ENCODE results near the gene EPB41L4B.

EPB41L4B gene

GRCh38 chr9:109143881-109144562 is 176.8 kb downstream of the EPB41L4B start:
- no peak for TF ChIP-seq CTCF (IDR thresholded peaks at IDR 0.05)
- no peak for DNase-seq (ENCODE audit: low spot score)
- H3K27ac ChIP-seq, result no peak overlapping the region

GRCh38 chr9:109141375-109141774 is 179.5 kb downstream of the EPB41L4B start:
- no peak for TF ChIP-seq CTCF (IDR thresholded peaks at IDR 0.05)
- no peak for DNase-seq (ENCODE audit: low spot score)

More at GRCh38 chr9:109143881-109144562, 176.8 kb downstream of the EPB41L4B start:
- no peak overlapping the region for H3K4me3 ChIP-seq

GRCh38 chr9:109139851-109140250 is 181.0 kb downstream of the EPB41L4B start:
- no peak for DNase-seq (ENCODE audit: low spot score)
- no peak for TF ChIP-seq CTCF (IDR thresholded peaks at IDR 0.05)
- no peak overlapping the region for H3K4me3 ChIP-seq
- no peak overlapping the region for H3K27ac ChIP-seq

More at GRCh38 chr9:109141375-109141774, 179.5 kb downstream of the EPB41L4B start:
- Histone ChIP-seq H3K27ac (no peak overlapping the region), H3K4me3 (no peak overlapping the region)

- H3K4me3 ChIP-seq, result no peak overlapping the region
- H3K27ac ChIP-seq, result no peak overlapping the region
- DNase-seq (ENCODE audit: low spot score), result no peak
- TF ChIP-seq CTCF (IDR thresholded peaks at IDR 0.05), result no peak
Observed at GRCh38 chr9:109138421-109138820, 182.4 kb downstream of the EPB41L4B start.

- no peak for TF ChIP-seq CTCF (IDR thresholded peaks at IDR 0.05)
- no peak overlapping the region for H3K27ac ChIP-seq
- no peak for DNase-seq (ENCODE audit: low spot score)
- no peak overlapping the region for H3K4me3 ChIP-seq
Observed at GRCh38 chr9:109134167-109134578, 186.7 kb downstream of the EPB41L4B start.

- H3K4me3 ChIP-seq, result no peak overlapping the region
- no peak overlapping the region for H3K27ac ChIP-seq
- DNase-seq (ENCODE audit: low spot score), result no peak
- no peak for TF ChIP-seq CTCF (IDR thresholded peaks at IDR 0.05)
Observed at GRCh38 chr9:109133533-109133932, 187.3 kb downstream of the EPB41L4B start.

- Histone ChIP-seq H3K4me3 (no peak overlapping the region), H3K27ac (no peak overlapping the region)
- no peak for DNase-seq (ENCODE audit: low spot score)
- TF ChIP-seq CTCF (IDR thresholded peaks at IDR 0.05), result no peak
Observed at GRCh38 chr9:109132567-109133021, 188.3 kb downstream of the EPB41L4B start.
